Aortic smooth muscle cell (primary cell): Measurements from ENCODE around the gene ZNF319. TPM values are rescaled to one million over a fixed set of nuclear protein-coding genes. Genes with fewer than 3 reads are reported as not detected.

ENCODE experiments used
- total RNA-seq: library from RNA; depleted of rRNA; stranded (reverse); fragments of >200 nt; gene quantifications from 2 replicates; pipeline ENCODE4 v1.2.3, GENCODE V29; 2014

Gene ZNF319
- total RNA-seq: 2.4 and 3.0 TPM in 2 replicates

GRCh38 chr16:57999971-58000705 is at the start of gene ZNF319:
Gene ZNF319, minus strand, starts transcription at chr16:58000672. Its CDS starts 2,407 bp downstream, at chr16:57998265.

DNA sequence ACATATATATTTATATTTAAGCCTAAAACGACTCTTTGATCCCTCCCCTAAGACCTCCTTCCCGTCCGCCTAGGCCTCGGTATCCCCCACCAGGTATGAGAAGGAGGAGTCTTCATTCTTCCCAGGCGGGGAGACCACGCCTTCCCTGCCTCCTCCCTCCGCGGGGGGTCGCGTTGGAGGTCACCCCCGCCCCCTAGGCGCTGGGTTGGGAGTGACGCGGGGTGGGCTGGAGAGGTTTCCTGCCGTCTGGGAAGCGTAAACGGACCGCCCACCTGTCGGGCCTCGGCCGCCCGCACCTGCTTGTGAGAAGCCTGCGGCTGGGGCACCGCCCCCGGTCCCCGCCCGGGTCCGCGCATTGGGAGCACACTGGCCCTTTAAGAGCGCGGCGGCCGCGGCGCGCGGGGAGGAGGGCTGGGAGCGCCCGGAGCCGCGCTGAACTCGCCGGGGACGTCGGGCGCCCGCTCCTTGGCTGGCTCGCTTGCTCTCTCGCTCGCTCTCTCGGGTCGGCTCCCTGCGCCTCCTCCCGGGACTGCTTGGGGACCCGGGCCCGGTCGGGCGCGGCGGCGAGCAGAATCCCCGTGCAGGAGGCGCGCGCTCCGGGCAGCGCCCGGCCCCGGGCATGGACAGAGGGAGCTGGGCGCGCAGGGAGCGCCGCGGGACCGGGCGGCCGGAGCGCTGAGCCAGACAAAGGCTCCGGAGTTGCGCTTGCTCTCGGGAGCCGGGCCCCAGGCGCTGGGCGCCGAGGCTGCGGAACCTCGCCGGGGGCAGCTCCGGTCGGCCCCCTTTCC is 25.1 kb upstream of the ZNF319 start, which contains the start of gene MMP15:
MMP15 (plus strand) TSS at position 404 of the 788 bp plus-strand sequence. CDS start 597 bp downstream, outside the sequence.

DNA sequence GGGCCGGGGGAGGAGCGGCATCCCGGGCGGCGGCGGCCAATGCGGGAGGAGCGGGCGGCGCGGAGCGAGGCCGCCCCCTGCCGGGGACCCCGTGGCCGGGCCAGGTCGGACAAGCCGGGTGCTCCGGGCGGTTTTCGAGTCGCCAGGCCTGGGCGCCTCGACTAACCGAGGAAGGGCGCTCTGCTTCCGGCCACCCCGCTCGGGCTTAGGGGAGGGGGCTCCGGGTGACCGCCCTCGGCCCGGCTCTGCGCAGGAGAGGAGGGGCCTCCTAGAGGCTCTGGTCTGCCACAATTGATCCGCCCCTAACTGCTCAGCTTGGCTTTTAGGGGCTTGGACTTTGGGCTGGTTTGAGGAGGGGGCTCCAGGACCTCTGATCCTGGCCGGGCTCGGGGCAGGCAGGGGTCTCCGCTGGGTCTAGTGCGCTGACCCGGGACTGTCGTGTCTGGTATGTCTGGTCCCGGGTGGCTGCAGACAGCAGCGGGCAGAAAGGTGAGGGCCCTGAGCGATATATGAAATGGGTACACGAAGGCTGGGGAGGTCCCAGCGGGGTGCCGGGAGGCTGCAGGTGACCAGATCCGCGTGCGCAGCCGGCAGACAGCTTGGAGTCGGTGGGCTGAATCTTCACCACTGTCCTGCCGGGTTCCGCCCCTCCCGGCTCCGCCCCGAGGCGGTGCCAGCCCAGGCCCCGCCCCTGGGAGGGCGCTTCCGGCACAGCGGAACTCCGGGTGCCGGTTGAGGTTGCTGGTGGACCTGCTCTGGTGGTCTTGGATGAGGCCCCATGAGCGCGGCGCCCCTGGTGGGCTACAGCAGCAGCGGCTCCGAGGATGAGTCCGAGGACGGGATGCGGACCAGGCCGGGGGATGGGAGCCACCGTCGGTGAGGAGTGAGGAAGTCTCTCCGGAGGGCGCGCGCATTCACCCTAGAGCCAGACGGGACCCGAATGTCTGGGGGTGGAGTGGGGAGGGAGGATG is 519 bp upstream of the ZNF319 start, which contains the start of gene USB1:
USB1 (plus strand) TSS at position 702 of the 971 bp plus-strand sequence; CDS start at position 779, 77 bp downstream.

DNA sequence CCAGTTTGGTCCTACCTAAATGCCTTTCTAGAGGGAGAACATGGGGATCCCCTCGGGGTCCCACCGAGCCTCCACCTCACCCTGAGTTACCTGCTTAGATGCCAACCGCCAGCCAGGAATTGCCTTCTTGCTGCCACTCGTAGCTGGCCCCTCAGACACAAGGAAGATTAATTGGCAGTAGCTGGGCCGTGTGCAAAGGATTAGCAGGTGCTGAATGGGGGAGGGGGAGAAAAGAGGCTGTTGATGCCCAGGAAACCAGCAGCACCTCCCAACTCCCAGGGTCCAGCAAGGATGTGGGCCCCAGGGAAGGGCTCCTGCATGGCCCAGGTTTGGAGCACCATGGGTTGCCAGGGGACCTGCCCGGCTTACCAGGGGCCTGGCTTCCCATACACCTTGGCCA is 29.5 kb downstream of the ZNF319 start, which contains the start of gene CNGB1:
CNGB1 (minus strand) TSS at position 159 of the 400 bp plus-strand sequence. CDS start 3,842 bp downstream, outside the sequence.

Other genes with a start within 250 kb of the ZNF319 start
- 52.8 and 62.6 TPM in 2 replicates for gene KIFC3, start 198.2 kb downstream of the ZNF319 start, total RNA-seq
- gene CNGB1, start 29.5 kb downstream of the ZNF319 start, total RNA-seq: under 0.01 TPM in 2 replicates
- gene USB1, start 735 bp upstream of the ZNF319 start, total RNA-seq: 15.5 and 19.3 TPM in 2 replicates
- gene MMP15, start 25.1 kb upstream of the ZNF319 start, total RNA-seq: 2.5 and 2.6 TPM in 2 replicates
- gene CFAP20, start 128.7 kb upstream of the ZNF319 start, total RNA-seq: 28.4 and 32.8 TPM in 2 replicates
- 15.6 and 25.3 TPM in 2 replicates for gene CSNK2A2, start 197.4 kb upstream of the ZNF319 start, total RNA-seq